Measurements from ENCODE around the gene MAFB.

MAFB gene

DNA sequence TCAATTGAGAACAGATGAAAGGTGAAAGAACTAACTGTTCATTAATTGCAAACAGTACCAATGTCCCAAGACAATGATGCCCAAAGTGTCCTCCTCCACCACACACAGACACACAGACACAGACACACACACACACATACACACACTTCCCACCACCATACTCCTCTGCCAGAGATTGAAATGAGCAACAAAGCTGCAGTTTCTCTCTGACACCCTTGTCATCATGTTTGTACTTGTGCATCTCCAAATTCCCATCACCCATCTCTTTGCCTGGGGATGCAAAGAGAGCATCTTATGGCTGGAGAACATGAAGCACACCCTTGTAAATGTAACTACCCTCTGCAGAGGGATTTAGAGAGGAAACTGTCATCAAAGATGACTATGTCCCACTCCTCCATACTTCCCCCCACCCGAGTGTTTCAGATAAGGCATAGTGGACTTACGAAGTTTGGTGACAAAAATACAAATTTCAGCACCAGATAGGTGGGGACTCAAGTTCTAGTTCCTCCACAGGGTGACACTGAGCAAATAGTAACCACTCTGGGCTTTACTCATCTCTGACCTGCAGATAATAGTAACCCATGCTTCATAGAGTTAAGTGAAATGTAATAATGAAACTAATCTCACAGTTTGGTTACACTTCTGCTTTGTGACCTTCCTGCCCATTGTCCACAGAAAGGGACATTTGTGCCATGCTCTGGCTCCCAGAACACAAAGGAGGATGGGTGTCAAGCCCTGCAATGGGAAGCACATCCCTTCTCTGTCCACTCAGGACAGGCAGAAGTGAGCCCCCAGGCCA, 8.7 kb downstream of the MAFB start:
- no peak for DNase-seq

DNA sequence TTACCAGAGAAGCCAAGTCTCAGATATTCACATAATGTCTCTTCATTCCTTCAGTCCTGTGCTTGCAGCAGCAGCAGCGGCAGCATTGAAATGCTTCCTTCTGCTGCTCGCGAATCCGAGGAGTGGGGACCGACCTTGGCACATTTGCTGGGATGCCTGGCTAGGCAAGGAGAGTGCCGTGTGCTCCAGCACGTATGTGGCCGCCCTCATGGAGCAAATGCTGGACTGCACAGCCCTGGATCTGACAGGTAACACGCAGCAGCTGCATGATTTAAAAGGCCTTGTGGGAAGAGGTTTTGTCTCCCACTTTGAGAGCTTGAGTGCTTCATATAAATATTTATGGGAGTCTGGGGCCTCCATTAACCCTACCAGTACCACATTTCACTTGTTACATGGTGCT, 9.9 kb downstream of the MAFB start:
- no peak for DNase-seq

DNA sequence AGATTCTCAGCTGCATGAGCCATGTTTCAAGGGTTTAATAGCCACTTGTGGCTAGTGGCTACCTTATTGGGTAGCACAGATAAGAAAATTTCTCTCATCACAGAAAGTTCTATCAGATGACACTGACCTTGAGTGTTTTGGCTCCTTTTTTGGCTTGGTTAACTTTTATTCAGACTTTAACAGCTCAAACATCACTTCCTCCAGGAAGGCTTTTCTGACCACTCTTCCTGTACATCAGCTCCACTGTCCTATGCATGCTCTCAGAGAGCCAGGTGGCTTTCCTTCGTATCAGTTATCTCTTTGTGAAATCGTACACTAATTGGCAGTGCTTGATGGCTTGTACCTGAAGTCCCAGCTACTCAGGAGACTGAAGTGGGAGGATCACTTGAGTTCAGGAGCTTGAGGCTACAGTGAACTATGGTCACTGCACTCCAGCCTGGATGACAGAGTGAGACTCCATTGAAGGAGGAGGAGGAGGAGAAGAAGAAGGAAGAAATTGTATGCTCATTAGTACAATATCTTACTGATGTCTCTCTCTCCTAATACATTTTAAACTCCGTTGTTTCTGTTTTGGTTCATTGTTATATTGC, 10.7 kb downstream of the MAFB start:
- DNase-seq: no peak

DNA sequence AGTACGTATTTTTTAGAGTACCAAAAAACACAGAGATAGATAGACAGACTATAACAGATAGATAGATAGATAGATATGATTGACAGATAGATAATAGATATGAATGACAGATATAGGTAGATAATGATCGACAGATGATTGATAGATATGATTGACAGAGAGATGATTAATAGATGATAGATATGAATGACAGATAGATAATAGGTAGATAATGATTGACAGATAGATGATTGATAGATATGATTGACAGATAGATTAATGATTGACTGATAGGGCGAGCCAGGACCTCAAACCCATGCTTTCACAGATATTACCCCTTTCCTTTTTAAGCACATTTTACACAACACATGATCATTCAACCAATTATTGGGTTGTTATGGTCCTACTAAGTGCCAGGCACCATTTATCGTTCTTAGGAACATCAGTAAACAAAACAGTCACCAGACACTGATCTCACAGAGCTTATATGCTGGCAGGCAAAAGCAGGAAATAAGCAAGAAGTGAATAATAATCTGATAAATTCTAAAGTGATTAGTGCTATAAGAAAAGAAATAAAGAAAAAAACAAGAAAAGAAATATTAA, 11.6 kb downstream of the MAFB start:
- no peak for DNase-seq

- no peak for DNase-seq
Measured at GRCh38 chr20:40676491-40677269, 12.4 kb downstream of the MAFB start.

GRCh38 chr20:40675599-40676221, 13.3 kb downstream of the MAFB start:
- DNase-seq: no peak

GRCh38 chr20:40673442-40673841, 15.6 kb downstream of the MAFB start:
- no peak for DNase-seq

GRCh38 chr20:40672095-40672494, 16.9 kb downstream of the MAFB start:
- DNase-seq: no peak

GRCh38 chr20:40670253-40670652, 18.8 kb downstream of the MAFB start:
- DNase-seq: no peak

DNA sequence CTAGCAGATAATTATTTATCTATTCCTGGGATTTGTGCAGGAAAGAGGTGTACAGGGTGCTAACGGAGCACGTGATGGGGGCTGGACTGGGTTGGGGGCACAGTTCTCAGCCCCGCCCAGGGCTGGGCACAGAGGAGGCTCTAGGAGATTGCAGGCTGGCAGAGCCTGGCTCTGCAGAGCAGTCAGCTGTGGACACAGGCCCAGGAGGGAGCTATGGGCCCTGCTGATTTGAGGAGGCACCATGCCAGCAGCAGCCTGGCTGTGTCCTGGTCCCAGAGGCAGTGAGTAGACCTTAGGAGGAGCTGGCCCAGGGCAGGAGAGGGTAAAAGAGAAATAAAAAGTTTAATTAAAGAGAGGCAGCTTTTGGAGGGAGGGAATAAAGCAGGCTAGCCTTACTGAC, 19.3 kb downstream of the MAFB start:
- DNase-seq: no peak

DNA sequence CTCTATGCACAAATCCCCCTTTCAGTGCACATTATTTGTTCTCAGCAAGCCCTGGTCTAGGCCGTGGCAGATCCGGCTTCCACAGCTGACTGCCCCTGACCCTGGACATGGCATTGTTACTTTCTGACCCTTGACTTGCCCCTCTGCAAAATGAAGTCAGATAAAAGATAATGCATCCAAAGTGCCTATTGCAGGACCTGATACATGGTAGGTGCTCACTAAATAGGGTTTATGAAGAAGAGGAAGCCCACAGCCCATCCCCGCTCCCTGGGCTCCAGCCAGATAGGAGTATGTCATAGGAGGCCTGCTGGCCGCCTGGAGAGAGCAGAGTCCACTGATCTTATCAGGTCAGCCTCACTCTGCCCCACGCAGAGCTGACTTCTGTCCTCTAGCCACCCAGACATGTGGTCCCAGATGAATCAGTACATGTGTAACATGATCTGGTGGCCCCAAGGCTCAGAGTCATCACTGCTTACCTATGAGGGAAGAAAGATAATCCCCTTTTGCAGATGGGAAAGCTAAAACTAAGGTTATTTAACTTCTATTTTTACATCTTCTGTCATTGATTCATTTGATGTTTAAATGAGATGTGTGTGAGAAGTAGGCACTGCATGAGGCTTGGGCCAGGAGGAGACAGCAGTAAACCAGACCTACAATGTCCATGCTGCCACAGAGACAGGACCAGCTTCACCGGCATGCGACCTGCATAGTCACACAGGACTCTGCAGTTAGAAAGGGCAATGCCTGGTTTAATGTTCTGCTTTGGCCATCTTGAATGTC, 20.4 kb downstream of the MAFB start:
- no peak for DNase-seq

- DNase-seq: no peak
Measured at GRCh38 chr20:40667503-40667902, 21.5 kb downstream of the MAFB start.

GRCh38 chr20:40666336-40666735, 22.7 kb downstream of the MAFB start:
- DNase-seq: no peak

- no peak for DNase-seq
Measured at GRCh38 chr20:40664891-40665290, 24.1 kb downstream of the MAFB start.

DNA sequence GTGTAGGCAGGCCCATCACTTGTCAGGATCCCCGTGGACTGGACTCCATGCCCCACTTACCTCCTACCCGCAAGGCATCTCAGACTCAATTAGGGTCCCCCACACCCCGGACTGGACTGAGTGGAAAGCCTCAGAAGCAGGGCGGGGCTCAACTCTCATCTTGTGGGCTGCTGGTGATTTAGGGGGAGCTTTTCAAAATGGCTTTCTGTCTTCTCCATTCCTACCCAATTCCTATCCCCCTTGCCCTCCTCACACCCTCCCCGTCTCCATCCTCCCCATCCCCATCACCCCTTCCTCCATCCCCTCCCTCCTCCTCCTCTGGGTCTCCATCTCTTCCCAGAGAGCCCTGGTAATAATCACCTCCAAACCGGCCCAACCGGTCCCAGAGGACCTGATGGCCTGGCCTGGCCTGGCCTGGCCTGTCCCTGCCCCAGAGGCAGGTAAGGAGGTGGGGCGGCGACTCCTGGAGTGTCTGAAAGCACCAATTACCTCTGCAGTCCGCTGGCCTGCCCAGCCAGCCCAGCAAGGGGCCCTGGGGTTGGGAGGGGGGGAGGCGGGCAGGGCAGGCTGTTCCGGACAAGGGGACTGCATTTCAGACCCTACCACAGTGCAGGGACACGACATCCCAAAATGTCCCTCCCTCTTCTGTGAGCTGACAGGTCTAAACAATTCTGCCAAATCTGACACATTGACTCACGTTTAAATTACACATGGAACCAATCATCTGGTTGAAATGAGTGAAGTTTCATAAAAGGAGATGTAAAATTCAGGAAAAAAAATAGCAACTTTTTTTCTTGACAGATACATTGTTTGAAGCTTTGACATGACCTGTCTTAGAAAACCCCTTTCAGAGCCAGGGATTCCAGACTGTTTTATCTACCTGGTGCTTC, 24.8 kb downstream of the MAFB start:
- no peak for DNase-seq

DNA sequence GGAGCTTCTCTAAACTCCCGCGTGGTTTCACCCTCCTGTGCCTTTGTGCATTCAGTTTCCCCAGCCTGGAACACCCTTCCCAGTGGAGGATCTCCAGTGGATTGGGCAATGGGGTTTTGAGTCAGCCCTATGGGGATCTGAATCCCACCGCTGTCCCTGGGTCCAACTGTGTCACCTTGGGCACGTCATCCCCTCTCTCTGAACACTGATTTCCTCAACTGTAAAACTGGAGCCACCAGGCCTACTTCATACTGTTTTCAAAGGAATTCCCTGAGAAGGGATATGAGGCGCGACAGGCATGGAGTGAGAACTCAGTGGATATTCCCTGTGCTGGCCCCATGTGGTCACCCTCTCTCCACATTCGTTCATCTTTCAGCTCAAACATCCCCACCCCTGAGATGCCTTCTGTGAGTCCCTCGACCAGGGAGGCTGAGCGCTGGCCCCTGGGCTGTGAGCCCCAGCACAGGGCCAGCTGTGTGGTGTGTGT, 25.7 kb downstream of the MAFB start:
- no peak for DNase-seq

DNA sequence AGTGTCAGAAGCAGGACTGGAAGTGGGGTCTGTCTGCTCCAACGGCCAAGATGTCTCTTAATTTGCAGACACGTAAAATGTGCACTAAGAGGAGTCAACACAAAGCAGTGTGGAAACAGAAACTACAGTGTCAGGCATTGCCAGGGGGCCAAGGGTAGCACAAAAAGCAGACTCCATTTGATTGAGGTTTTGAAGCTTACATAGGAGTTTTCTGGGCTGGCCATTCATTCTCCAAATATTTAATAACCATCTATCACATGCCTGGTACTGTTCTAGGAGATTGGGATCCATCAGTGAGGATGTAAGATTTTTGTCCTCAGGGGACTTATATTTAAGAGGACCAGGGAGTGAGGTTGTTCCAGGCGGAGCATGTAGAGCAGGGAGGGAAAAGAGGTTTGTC, 29.5 kb downstream of the MAFB start:
- DNase-seq: no peak

DNA sequence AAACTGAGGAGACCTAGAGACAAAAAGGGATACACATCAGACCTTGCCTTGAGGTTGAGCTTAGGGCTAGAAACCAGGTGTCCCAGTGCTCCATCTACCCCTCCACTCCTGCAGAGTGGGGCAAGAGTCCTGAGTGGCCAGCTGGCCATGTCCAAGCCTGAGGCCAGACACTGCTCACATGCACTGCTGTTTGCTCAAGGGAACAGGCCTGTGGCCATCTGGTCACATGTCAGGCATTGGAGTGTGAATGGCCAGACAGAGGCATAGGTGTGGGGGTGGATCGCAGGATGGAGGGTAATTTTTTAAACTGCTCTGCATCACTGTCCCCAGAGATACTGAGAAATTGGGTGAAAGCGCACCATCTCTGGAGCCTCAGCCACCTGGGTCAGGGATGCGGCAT, 30.5 kb downstream of the MAFB start:
- no peak for DNase-seq

DNA sequence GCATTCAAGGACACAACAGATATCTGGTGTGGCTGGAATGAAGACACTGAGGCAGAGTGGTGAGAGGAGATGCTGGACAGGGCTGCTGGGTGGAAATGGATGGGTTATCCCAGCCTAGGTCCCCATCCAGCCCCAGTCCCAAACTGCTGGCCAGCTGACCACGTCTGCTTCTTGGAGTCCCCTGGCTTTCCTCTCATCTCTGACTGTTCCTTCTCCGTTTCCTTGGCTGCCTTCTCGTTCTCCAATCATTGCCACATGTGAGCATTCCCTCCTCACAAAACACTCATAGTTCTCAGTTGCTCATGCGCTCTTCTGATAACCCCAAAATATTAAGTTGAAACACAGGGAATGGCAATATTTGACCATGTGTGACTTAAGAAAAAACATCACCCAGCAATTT, 31.5 kb downstream of the MAFB start:
- no peak for DNase-seq

DNA sequence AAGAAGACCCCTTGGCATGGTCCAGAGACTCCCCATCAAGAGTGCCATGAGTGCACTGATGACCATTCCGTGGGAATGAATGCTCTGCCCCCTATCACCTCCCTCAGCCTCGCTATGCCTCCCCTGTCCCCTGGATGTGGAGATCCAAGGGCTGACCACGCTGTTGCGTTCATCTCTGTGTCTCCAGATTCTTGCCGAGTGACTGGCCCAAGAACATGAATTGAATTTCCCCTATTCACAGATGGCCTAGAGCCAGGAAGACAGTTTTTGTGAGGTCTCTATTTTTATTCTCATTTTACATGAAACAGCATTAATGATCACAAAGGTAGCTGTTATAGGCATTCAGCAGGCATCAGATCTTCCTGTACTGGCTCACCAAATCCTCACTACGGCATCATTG, 33.6 kb downstream of the MAFB start:
- DNase-seq: no peak

- DNase-seq: no peak
Measured at GRCh38 chr20:40654876-40655275, 34.2 kb downstream of the MAFB start.
